HG03432 (cell line): ENCODE measurements around the gene XPO6.

Experiments
- ATAC-seq: cut with Tn5 transposase; IDR thresholded peaks from one replicate; pipeline ENCODE4 v1.9.1; 2021; ENCODE audit warnings: mild to moderate bottlenecking, moderate library complexity; ENCODE audit not compliant: unreplicated experiment

XPO6 gene

GRCh38 chr16:28112908-28113307 lies 98.9 kb downstream of the XPO6 start:
- ATAC-seq, result no peak

GRCh38 chr16:28110977-28111376 lies 100.8 kb downstream of the XPO6 start:
- ATAC-seq, result no peak

DNA sequence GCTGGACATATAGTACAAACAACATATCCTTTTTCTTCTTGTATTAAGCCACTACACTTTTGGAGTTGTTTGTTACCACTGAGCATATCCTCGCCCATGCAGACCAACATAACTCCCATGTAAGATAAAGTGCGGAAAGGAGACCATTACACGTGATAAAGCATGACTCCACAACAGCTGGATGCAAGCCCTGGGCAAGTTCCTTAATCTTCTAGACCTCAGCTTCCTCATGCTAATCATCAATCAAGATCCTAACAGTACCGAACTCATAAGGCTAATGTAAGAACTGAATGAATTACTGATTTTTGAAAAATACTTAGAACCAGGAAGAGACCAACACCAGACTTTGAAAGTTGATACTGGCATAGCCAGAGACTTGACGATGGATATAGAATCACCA lies 101.3 kb downstream of the XPO6 start:
- ATAC-seq, result no peak

GRCh38 chr16:28110074-28110473 lies 101.7 kb downstream of the XPO6 start:
- ATAC-seq, result no peak

- no peak for ATAC-seq
Observed at GRCh38 chr16:28108590-28109247, 103.0 kb downstream of the XPO6 start.

DNA sequence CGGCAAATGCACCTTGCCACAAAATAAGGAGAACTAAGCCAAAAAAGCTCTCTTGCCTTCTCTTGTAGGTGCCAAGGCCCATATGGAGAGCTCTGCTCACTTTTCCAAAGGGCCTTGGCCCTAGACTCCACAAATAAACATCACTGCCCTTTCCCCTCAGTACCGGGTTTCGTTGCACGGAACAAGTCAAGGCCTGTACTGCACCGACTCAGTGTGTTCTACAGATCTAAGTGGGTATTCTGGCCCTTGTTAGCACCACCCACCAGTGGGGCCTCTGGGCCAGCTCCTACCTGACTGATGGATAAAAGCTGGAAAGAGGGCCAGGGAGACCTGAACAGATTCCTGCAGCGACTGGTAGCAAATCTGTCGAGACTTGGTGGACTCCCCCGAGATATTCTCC lies 104.5 kb downstream of the XPO6 start:
- no peak for ATAC-seq

- no peak for ATAC-seq
Observed at GRCh38 chr16:28106467-28107215, 105.1 kb downstream of the XPO6 start.

GRCh38 chr16:28105954-28106353 lies 105.8 kb downstream of the XPO6 start:
- no peak for ATAC-seq

- ATAC-seq, result no peak
Observed at GRCh38 chr16:28105297-28105696, 106.5 kb downstream of the XPO6 start.

DNA sequence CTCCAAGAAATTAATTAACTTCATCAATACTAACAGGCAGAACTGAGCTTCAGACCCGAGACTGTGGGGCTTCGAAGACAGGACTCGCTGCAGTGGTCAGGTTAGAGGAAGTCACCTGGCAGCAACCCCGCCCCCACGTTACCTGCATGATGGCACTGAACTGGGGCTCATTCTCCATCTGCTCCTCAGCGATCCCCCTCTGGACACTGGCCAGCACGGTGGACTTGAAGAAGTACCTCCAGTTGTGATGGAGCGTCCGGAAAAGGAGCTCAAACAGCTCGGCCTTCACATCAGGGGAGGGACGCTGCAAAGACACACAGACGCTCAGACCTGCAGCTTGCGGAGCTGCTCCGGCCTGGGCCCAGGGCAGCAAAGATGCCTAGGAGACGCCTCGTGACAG lies 107.4 kb downstream of the XPO6 start:
- no peak for ATAC-seq

- no peak for ATAC-seq
Observed at GRCh38 chr16:28103516-28104170, 108.1 kb downstream of the XPO6 start.

DNA sequence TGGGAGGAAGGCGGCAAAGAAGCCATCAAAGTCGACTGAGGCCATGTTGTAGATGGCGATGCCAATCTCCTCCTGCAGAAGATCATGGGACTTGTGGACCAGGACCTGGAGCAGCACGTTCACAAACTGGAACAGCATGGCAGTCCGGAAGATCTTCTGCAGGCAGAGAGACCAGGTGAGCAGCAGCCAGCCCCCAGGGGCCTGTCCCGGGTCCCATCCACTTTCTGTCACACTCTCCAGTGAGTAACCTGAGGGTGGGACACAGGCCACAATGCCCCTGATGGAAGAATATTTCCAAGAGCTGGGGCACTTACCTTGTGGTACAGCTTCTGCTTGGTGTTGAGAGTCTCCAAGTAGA lies 110.3 kb downstream of the XPO6 start:
- ATAC-seq, result no peak

DNA sequence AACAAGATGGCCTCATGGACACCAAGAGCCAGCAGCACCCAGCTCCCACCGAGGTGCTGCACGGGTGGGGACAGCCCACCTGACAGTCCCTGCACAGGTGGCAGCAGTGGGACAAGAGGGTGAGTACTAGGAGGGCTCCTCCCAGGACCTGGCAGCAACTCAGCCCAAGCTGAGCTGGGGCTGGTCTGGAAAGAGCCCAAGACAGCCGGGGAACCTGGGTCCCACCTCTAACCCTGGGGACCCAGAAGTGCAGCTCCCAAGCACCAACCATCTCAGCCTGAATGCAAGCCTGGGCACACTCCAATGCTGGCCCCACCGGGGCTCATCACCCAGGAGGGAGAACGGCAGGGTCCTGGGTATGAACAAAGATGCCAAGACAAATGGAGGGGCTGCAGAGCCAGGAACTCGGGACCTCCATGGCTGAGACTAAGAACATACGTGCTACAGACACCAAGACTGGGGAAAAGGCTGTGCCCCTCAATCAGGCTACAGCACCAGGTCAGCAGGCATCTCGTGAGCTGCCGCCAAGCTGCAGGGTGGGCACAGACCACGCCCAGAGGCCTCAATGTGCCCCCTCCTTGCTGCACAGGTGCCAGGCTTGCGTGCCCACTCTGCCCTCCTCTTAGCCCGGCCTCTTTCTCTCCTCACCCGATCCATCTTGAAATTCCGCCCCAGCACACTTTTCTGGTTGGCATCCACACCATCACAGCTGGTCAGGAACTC lies 110.8 kb downstream of the XPO6 start:
- no peak for ATAC-seq

DNA sequence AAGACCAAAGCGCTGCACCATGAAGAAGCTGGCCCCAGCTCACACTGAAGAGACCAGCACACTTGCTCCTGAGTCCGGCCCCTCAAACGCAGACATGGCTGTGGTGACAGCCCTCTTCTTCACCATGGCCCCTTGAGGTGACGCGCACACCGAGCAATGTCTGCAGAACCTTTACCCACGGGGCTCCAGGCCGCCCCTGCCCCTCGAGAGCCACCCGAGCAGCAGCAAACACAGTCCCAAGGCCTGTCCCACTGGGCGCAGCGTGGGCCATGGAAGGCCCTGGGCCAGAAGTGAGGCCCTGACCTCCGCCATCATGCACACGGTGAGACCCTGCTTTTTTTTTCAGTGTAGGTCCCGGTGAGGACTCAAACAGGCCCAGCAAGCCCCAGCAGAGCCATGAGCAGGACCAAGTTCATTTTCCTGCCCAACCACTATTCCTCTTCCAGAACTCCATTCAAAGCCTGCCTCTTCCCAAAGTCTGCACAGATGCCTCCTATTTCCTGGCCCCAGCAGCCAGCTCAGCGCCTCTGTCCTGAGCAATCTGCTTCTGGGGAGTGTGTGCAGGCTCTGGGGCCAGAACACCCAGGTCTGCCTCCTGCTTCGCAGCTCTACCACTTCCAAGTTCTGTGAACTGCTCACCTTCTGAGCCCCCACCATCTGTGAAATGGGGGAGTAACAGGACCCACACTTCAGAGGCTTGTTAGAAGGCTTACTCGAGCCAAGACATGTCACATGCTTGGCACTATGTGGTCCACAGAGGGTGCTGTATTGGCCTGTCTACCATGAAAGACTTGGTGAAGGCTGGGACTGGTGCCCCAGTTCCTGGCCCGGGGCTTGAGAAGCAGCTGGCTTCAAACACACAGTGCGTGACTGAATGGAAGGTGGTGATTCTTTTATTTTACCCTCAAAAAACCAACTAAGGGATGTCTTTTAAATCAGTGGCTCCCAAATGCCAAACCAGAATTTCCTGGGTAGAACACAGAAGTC lies 112.5 kb downstream of the XPO6 start:
- ATAC-seq, result no peak

- ATAC-seq, result no peak
Observed at GRCh38 chr16:28098171-28098958, 113.4 kb downstream of the XPO6 start.

GRCh38 chr16:28096983-28097899 lies 114.5 kb downstream of the XPO6 start:
- ATAC-seq, result no peak

DNA sequence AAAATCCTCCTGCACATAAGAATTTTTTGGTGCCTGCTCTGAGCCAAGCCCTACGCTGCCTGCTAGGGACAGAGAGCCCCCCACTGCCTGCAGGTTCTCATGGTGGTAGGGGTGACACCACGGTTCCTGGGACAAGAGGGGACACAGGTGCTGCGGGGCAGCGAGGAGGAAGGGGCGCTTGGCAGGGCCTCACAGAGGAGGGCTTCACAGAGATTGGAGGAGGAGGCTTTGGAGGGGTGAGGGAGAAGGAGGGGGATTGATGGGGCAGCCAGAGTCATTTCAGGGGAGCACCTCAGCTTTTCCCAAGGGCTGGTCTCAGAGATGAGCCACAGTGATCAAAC lies 118.4 kb downstream of the XPO6 start:
- ATAC-seq, result no peak

DNA sequence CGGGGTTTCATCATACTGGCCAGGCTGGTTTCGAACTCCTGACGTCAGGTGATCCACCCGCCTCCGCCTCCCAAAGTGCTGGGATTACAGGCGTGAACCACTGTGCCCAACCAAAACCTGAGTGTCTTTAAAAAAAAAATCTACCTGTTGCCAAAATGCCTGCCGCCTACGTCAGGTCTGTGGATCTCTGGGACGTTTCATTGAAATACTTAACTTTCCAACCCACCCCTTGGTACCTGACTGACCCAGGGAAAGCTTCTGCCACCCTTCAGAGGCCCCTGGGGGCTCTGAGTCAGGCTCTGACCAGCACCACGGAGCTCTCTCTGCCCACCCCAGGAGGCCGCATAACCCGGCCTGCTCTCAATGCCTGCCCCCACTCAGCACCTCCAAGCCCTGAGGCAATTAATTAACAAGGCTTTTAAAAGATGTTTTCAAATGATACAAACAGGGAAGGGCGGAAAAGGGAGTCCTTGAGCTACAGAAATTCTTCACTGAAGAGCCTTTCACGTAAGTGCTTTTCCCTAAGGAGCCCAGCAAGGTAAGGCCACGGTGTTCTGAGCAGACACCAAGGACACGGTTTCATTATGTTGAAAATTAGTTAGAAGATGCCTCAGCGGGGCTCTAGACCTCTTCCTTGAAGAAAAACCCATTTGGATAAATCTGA lies 118.9 kb downstream of the XPO6 start:
- ATAC-seq, result no peak
